SK-N-SH (cell line): ENCODE measurements around the gene PEX10. TPM values are rescaled to one million over a fixed set of nuclear protein-coding genes. Genes with fewer than 3 reads are reported as not detected.

Experiments used
- CTCF ChIA-PET: fragments of 300-600, 350-600 bp; formaldehyde crosslinking; extraction: SDS; loops from one replicate; lab custom pipeline; 2021; lab: Yijun Ruan, JAX
- POLR2A ChIA-PET: fragments of 350-600 bp; sonication (Branson Sonifier 250); formaldehyde crosslinking; extraction: SDS; loops from one replicate; lab custom pipeline; 2020; ENCODE audit warnings: antibody characterized with exemption, inconsistent platforms; lab: Yijun Ruan, JAX
- DNase-seq: peaks from one replicate; pipeline ENCODE4 v3.0.0; 2012
- H2AFZ ChIP-seq: fragments of 200-600 bp; sonication (generic); 2 replicates; pipeline ENCODE4 v1.8.1; 2016; ENCODE audit warnings: antibody characterized with exemption, mild to moderate bottlenecking, low read depth
- H3F3A ChIP-seq: fragments of 200-600 bp; sonication (generic); replicated peaks from 2 replicates; pipeline ENCODE3; 2016; ENCODE audit warnings: antibody characterized with exemption, mild to moderate bottlenecking; ENCODE audit not compliant: insufficient read depth
- H3K27ac ChIP-seq, 2 experiments: fragments of 200-500 bp in 1 of 2; fragments of 200-600 bp in 1 of 2; sonication (Bioruptor generic) in 1 of 2; sonication (generic), shearing (Covaris generic) in 1 of 2; 2 replicates each; pipeline versions ENCODE4 v1.5.1 to v1.6.1; 2014 to 2016; ENCODE audit warnings: low read depth in 2 of 2, inconsistent platforms in 1 of 2, low read length in 1 of 2, mild to moderate bottlenecking in 1 of 2, mixed read lengths in 1 of 2
- H3K27me3 ChIP-seq: fragments of 200-600 bp; sonication (generic), shearing (Covaris generic); 2 replicates; pipeline ENCODE4 v1.6.1; 2016; ENCODE audit warnings: mixed run types; ENCODE audit not compliant: insufficient read depth
- H3K36me3 ChIP-seq, 2 experiments: fragments of 200-500 bp in 1 of 2; fragments of 200-600 bp in 1 of 2; sonication (Bioruptor generic) in 1 of 2; sonication (generic) in 1 of 2; replicated peaks in 1 of 2; 2 replicates each; pipeline versions ENCODE3 to v1.5.1; 2014 to 2016; ENCODE audit warnings: low read length in 1 of 2, mild to moderate bottlenecking in 1 of 2; ENCODE audit not compliant: insufficient read depth in 2 of 2, control insufficient read depth in 1 of 2
- H3K4me1 ChIP-seq, 2 experiments: fragments of 200-500 bp in 1 of 2; fragments of 200-600 bp in 1 of 2; sonication (Bioruptor generic) in 1 of 2; sonication (generic), shearing (Covaris generic) in 1 of 2; 2 replicates each; pipeline versions ENCODE4 v1.5.1 to v1.6.1; 2014 to 2016; ENCODE audit warnings: low read depth in 1 of 2, low read length in 1 of 2, mixed run types in 1 of 2; ENCODE audit not compliant: insufficient read depth in 2 of 2, control insufficient read depth in 1 of 2
- H3K4me2 ChIP-seq: fragments of 200-600 bp; sonication (generic), shearing (Covaris generic); 2 replicates; pipeline ENCODE4 v1.6.1; 2017; ENCODE audit warnings: mixed run types
- H3K4me3 ChIP-seq, 2 experiments: fragments of 200-500 bp in 1 of 2; fragments of 200-600 bp in 1 of 2; sonication (Bioruptor generic) in 1 of 2; sonication (generic), shearing (Covaris generic) in 1 of 2; 2 replicates each; pipeline versions ENCODE4 v1.5.1 to v1.8.1; 2014 to 2016; ENCODE audit warnings: low read depth in 2 of 2, inconsistent platforms in 1 of 2, low read length in 1 of 2, mild to moderate bottlenecking in 1 of 2, mixed read lengths in 1 of 2, moderate library complexity in 1 of 2
- H3K79me2 ChIP-seq: fragments of 200-600 bp; sonication (generic); 2 replicates; pipeline ENCODE4 v1.8.1; 2017; ENCODE audit warnings: mild to moderate bottlenecking; ENCODE audit not compliant: insufficient read depth
- H3K9ac ChIP-seq: fragments of 200-600 bp; sonication (generic); 2 replicates; pipeline ENCODE4 v1.6.1; 2017; ENCODE audit warnings: mixed run types
- H3K9me2 ChIP-seq: fragments of 200-600 bp; sonication (generic); 2 replicates; pipeline ENCODE4 v1.6.1; 2017; ENCODE audit warnings: mixed run types
- H3K9me3 ChIP-seq: fragments of 200-600 bp; sonication (generic); 2 replicates; pipeline ENCODE4 v1.6.1; 2017; ENCODE audit warnings: mixed run types, mild to moderate bottlenecking, moderate library complexity
- H4K20me1 ChIP-seq: fragments of 200-600 bp; sonication (generic); 2 replicates; pipeline ENCODE4 v1.6.1; 2017; ENCODE audit warnings: mild to moderate bottlenecking, mixed run types; ENCODE audit not compliant: insufficient read depth
- CHD2 ChIP-seq: fragments of 150-350 bp; IDR thresholded peaks from 2 replicates; pipeline ENCODE4 v1.6.1; 2018; ENCODE audit warnings: low read length; ENCODE audit not compliant: partially characterized antibody
- EP300 ChIP-seq, 2 experiments: IDR thresholded peaks; 2 replicates each; pipeline versions ENCODE4 v1.4.0 to v1.6.1; 2012; ENCODE audit warnings: borderline replicate concordance in 1 of 2, low read depth in 1 of 2, low read length in 1 of 2
- EZH2phosphoT487 ChIP-seq: fragments of 200-600 bp; sonication (generic); IDR thresholded peaks from 2 replicates; pipeline ENCODE4 v1.6.1; 2017; ENCODE audit warnings: low read depth, mixed run types, mild to moderate bottlenecking, antibody characterized with exemption, moderate library complexity, borderline replicate concordance
- FOSL2 ChIP-seq: IDR thresholded peaks from 2 replicates; pipeline ENCODE4 v1.4.0; 2012; ENCODE audit warnings: low read depth, mild to moderate bottlenecking, moderate library complexity, borderline replicate concordance
- FOXJ3 ChIP-seq: sonication (generic); formaldehyde crosslinking; IDR thresholded peaks from 2 replicates; pipeline ENCODE4 v1.5.1; 2020; ENCODE audit warnings: mild to moderate bottlenecking, missing genetic modification reagents
- FOXM1 ChIP-seq: IDR thresholded peaks from 2 replicates; pipeline ENCODE4 v1.4.0; 2012; ENCODE audit warnings: low read depth, mild to moderate bottlenecking
- GABPA ChIP-seq: IDR thresholded peaks from 2 replicates; pipeline ENCODE4 v1.4.0; 2012; ENCODE audit warnings: low read depth, mild to moderate bottlenecking
- MXI1 ChIP-seq: IDR thresholded peaks from 2 replicates; pipeline ENCODE4 v1.6.1; 2012; ENCODE audit warnings: mild to moderate bottlenecking, low read depth, low read length, improper control_type of control experiment
- NFIC ChIP-seq: IDR thresholded peaks from 2 replicates; pipeline ENCODE4 v1.4.0; 2012; ENCODE audit warnings: borderline replicate concordance
- NRF1 ChIP-seq: IDR thresholded peaks from 2 replicates; pipeline ENCODE4 v1.6.1; 2012; ENCODE audit warnings: low read depth, mild to moderate bottlenecking, low read length
- RCOR1 ChIP-seq: fragments of 150-350 bp; IDR thresholded peaks from 2 replicates; pipeline ENCODE4 v1.6.1; 2017; ENCODE audit warnings: antibody characterized with exemption, low read length
- RFX5 ChIP-seq: IDR thresholded peaks from 2 replicates; pipeline ENCODE4 v1.6.1; 2012; ENCODE audit warnings: mild to moderate bottlenecking, improper control_type of control experiment, low read length
- RXRA ChIP-seq: IDR thresholded peaks from 2 replicates; pipeline ENCODE4 v1.4.0; 2012; ENCODE audit warnings: low read depth, mild to moderate bottlenecking, borderline replicate concordance
- SIN3A ChIP-seq: IDR thresholded peaks from 2 replicates; pipeline ENCODE4 v1.6.1; 2012; ENCODE audit warnings: low read depth, mild to moderate bottlenecking, low read length, moderate library complexity, borderline replicate concordance
- SMC3 ChIP-seq: IDR thresholded peaks from 2 replicates; pipeline ENCODE4 v1.6.1; 2012; ENCODE audit warnings: low read depth, low read length, improper control_type of control experiment
- TCF12 ChIP-seq: IDR thresholded peaks from 2 replicates; pipeline ENCODE4 v1.4.0; 2012
- TEAD4 ChIP-seq: IDR thresholded peaks from 2 replicates; pipeline ENCODE4 v1.4.0; 2012; ENCODE audit warnings: mild to moderate bottlenecking, borderline replicate concordance; ENCODE audit not compliant: insufficient read depth
- USF2 ChIP-seq: fragments of 150-350 bp; IDR thresholded peaks from 2 replicates; pipeline ENCODE4 v1.6.1; 2017; ENCODE audit warnings: antibody characterized with exemption, low read length, low read depth, borderline replicate concordance
- WGBS: methylation state at CpG from one replicate; pipeline ENCODE4 v1.1.6; 2017; ENCODE audit warnings: low lambda C conversion rate; 5-methylcytosine and 5-hydroxymethylcytosine counted together
- polyA plus RNA-seq, 3 experiments: library from polyadenylated mRNA; depleted of rRNA; stranded (reverse); fragments of >200 nt; gene quantifications; 2 replicates each; pipeline ENCODE4 v1.2.3, GENCODE V29; 2012
- TF ChIP-seq, protein P1 (sequence below): IDR thresholded peaks from 2 replicates; pipeline ENCODE4 v1.4.0; 2012; ENCODE audit warnings: low read depth, borderline replicate concordance
- TF ChIP-seq, protein P2 (sequence below): IDR thresholded peaks from 2 replicates; pipeline ENCODE4 v1.6.1; 2012; ENCODE audit warnings: mild to moderate bottlenecking, low read depth, low read length, moderate library complexity

PEX10 gene
- polyA plus RNA-seq, 1 of the 3 experiments (the other 2 are of a cell fraction) = 28.6 TPM

DNA sequence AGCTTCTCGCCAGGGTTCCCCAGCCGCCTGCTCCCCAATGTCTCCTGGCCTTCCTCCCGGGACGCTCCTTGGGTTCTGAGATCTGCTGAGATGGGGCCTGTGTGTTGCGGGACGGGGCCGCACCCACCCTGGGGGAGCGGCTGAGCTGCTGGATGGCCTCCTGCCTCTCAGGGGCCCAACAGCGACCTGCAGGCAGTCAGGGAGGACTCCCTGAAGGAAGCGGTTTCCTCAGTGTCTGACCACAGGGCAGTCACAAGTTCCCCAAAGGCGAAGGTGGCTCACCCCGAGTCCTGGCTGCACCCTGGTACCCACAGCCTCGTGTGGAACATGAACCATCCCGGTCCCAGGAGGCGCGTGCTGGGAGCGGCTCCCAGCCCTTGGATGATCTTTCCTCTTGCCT lies 45.1 kb upstream of the PEX10 start:
- no peak for DNase-seq
- no peak overlapping the region for H3K27ac ChIP-seq
- H3K9ac ChIP-seq = no peak overlapping the region
- no peaks in the 10 kb centered on the region for H3K79me2 ChIP-seq
- H4K20me1 ChIP-seq = no peaks in the 10 kb centered on the region
- POLR2A ChIA-PET = no interaction called here
- no peaks in the 10 kb centered on the region for H3K27me3 ChIP-seq
- H3K4me1 ChIP-seq = peaks cover 6 to 16% of the 10 kb centered on the region in 2 experiments; a peak in 2 of 4 replicates
- H3K4me2 ChIP-seq = no peak overlapping the region
- no peaks in the 10 kb centered on the region for H3K9me3 ChIP-seq
- WGBS = 75% methylated on average over 8 of the region's 17 CpGs
- CTCF ChIA-PET = interaction anchor here (0.9 to 4.4 kb wide), 4 partner anchors 13 to 91 kb away, joined by 3 to 24 read pairs (median 3); no protein-coding TSS in a partner anchor
- H3K9me2 ChIP-seq = no peaks in the 10 kb centered on the region
- no peak overlapping the region for H3K4me3 ChIP-seq
- H3K36me3 ChIP-seq = no peaks in the 10 kb centered on the region
- TF ChIP-seq GABPA (no peak), TCF12 (no peak), EZH2phosphoT487 (no peak), FOXJ3 (no peak), RCOR1 (no peak), TEAD4 (no peak), FOSL2 (no peak), SMC3 (no peak), NRF1 (no peak), RFX5 (no peak), RXRA (no peak), USF2 (no peak), SIN3A (no peak), NFIC (no peak)
- TF ChIP-seq, protein P1, sequence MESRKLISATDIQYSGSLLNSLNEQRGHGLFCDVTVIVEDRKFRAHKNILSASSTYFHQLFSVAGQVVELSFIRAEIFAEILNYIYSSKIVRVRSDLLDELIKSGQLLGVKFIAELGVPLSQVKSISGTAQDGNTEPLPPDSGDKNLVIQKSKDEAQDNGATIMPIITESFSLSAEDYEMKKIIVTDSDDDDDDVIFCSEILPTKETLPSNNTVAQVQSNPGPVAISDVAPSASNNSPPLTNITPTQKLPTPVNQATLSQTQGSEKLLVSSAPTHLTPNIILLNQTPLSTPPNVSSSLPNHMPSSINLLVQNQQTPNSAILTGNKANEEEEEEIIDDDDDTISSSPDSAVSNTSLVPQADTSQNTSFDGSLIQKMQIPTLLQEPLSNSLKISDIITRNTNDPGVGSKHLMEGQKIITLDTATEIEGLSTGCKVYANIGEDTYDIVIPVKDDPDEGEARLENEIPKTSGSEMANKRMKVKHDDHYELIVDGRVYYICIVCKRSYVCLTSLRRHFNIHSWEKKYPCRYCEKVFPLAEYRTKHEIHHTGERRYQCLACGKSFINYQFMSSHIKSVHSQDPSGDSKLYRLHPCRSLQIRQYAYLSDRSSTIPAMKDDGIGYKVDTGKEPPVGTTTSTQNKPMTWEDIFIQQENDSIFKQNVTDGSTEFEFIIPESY = no peak
- TF ChIP-seq, all 33 proteins: peak for 0
- H2AFZ ChIP-seq = no peak overlapping the region
- H3F3A ChIP-seq = no peaks in the 10 kb centered on the region

- Histone ChIP-seq H3K27me3 (no peaks in the 10 kb centered on the region), H3K4me3 (no peak overlapping the region), H3F3A (no peaks in the 10 kb centered on the region), H3K9ac (no peak overlapping the region), H3K36me3 (no peaks in the 10 kb centered on the region), H3K27ac (no peak overlapping the region), H4K20me1 (no peaks in the 10 kb centered on the region), H3K79me2 (no peaks in the 10 kb centered on the region), H3K9me2 (no peaks in the 10 kb centered on the region), H2AFZ (no peak overlapping the region), H3K4me2 (no peak overlapping the region), H3K9me3 (no peaks in the 10 kb centered on the region), H3K4me1 (peaks cover 10 to 14% of the 10 kb centered on the region in 2 experiments; a peak in 2 of 4 replicates)
- CTCF ChIA-PET = interaction anchor here (1.2 to 4.4 kb wide), 3 partner anchors 8 to 92 kb away, joined by 3 to 24 read pairs (median 5); no protein-coding TSS in a partner anchor
- POLR2A ChIA-PET = no interaction called here
- 78% methylated on average over 8 of the region's 21 CpGs for WGBS
- DNase-seq = no peak
- TF ChIP-seq, protein P2, sequence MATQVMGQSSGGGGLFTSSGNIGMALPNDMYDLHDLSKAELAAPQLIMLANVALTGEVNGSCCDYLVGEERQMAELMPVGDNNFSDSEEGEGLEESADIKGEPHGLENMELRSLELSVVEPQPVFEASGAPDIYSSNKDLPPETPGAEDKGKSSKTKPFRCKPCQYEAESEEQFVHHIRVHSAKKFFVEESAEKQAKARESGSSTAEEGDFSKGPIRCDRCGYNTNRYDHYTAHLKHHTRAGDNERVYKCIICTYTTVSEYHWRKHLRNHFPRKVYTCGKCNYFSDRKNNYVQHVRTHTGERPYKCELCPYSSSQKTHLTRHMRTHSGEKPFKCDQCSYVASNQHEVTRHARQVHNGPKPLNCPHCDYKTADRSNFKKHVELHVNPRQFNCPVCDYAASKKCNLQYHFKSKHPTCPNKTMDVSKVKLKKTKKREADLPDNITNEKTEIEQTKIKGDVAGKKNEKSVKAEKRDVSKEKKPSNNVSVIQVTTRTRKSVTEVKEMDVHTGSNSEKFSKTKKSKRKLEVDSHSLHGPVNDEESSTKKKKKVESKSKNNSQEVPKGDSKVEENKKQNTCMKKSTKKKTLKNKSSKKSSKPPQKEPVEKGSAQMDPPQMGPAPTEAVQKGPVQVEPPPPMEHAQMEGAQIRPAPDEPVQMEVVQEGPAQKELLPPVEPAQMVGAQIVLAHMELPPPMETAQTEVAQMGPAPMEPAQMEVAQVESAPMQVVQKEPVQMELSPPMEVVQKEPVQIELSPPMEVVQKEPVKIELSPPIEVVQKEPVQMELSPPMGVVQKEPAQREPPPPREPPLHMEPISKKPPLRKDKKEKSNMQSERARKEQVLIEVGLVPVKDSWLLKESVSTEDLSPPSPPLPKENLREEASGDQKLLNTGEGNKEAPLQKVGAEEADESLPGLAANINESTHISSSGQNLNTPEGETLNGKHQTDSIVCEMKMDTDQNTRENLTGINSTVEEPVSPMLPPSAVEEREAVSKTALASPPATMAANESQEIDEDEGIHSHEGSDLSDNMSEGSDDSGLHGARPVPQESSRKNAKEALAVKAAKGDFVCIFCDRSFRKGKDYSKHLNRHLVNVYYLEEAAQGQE = no peak
- no peak for TF ChIP-seq TEAD4
- TF ChIP-seq MXI1 = no peak
- TF ChIP-seq NFIC = no peak
- no peak for TF ChIP-seq CHD2
- TF ChIP-seq EZH2phosphoT487 = no peak
- no peak for TF ChIP-seq FOXM1
- TF ChIP-seq, protein P1 = no peak
- no peak for TF ChIP-seq EP300 (IDR thresholded peaks at IDR 0.05; ENCODE audit: borderline replicate concordance in 1 of 2, low read depth in 1 of 2, low read length in 1 of 2)
- no peak for TF ChIP-seq FOSL2
Measured at GRCh38 chr1:2455757-2456156, 43.4 kb upstream of the PEX10 start.
